ENCODE results near the gene SPATA20. TPM values are rescaled to one million over a fixed set of nuclear protein-coding genes. Genes with fewer than 3 reads are reported as not detected.

Gene SPATA20
- total RNA-seq, 1 donor from 2014 or later, result 31.0 TPM

GRCh38 chr17:50547736-50548083 is 736 bp downstream of the SPATA20 start:
- peaks cover 5% of the 10 kb centered on the region for H3K4me1 Mint-ChIP-seq (ENCODE audit: low read depth)
- H3K4me3 Mint-ChIP-seq (ENCODE audit: low read depth), result peak overlapping the region; percentile 78
- H3K36me3 Mint-ChIP-seq (ENCODE audit: low read depth), result no peaks in the 10 kb centered on the region
- intact Hi-C loops (cut with micrococcal nuclease), result loop anchor here (1.0 to 10.0 kb wide), 6 partner anchors 69 to 407 kb away; partner anchors contain the start of genes ANKRD40 and RSAD1
- peak overlapping the region; percentile 44 for H3K27ac Mint-ChIP-seq
- DNase-seq (ENCODE audit: low spot score), result no peak
- H3K9me3 Mint-ChIP-seq, result no peaks in the 10 kb centered on the region
- H3K27me3 Mint-ChIP-seq (ENCODE audit: low read depth), result peaks cover 18% of the 10 kb centered on the region

- Mint-ChIP-seq H3K36me3 (ENCODE audit: low read depth) (no peaks in the 10 kb centered on the region), H3K4me3 (ENCODE audit: low read depth) (no peak overlapping the region), H3K9me3 (no peaks in the 10 kb centered on the region), H3K27ac (no peak overlapping the region), H3K4me1 (ENCODE audit: low read depth) (peaks cover 5% of the 10 kb centered on the region), H3K27me3 (ENCODE audit: low read depth) (peaks cover 18% of the 10 kb centered on the region)
- intact Hi-C loops (cut with micrococcal nuclease), result loop anchor here (5.0 to 10.0 kb wide), 2 partner anchors 158 to 406 kb away; partner anchors contain the start of gene ANKRD40
- DNase-seq (ENCODE audit: low spot score), result no peak
These were observed 1.9 kb downstream of the SPATA20 start for GRCh38 chr17:50548831-50549230.

- Mint-ChIP-seq H3K4me3 (ENCODE audit: low read depth) (peak overlapping the region; percentile 6), H3K36me3 (ENCODE audit: low read depth) (no peaks in the 10 kb centered on the region), H3K27ac (no peak overlapping the region), H3K27me3 (ENCODE audit: low read depth) (peaks cover 12% of the 10 kb centered on the region), H3K9me3 (no peaks in the 10 kb centered on the region), H3K4me1 (ENCODE audit: low read depth) (peaks cover 5% of the 10 kb centered on the region)
- no peak for DNase-seq (ENCODE audit: low spot score)
- intact Hi-C loops (cut with micrococcal nuclease), result loop anchor here (5.0 to 10.0 kb wide), 2 partner anchors 158 to 405 kb away; partner anchors contain the start of gene ANKRD40
These were observed 2.4 kb downstream of the SPATA20 start for GRCh38 chr17:50549256-50549941.

GRCh38 chr17:50549969-50550368 is 3.0 kb downstream of the SPATA20 start:
- H3K27ac Mint-ChIP-seq, result no peak overlapping the region
- no peak for DNase-seq (ENCODE audit: low spot score)
- no peaks in the 10 kb centered on the region for H3K9me3 Mint-ChIP-seq
- H3K27me3 Mint-ChIP-seq (ENCODE audit: low read depth), result peaks cover 10% of the 10 kb centered on the region
- H3K4me3 Mint-ChIP-seq (ENCODE audit: low read depth), result no peak overlapping the region
- no peaks in the 10 kb centered on the region for H3K36me3 Mint-ChIP-seq (ENCODE audit: low read depth)
- intact Hi-C loops (cut with micrococcal nuclease), result loop anchor here (5.0 to 10.0 kb wide), 2 partner anchors 157 to 405 kb away; partner anchors contain the start of gene ANKRD40
- H3K4me1 Mint-ChIP-seq (ENCODE audit: low read depth), result peaks cover 2% of the 10 kb centered on the region

GRCh38 chr17:50550661-50551432 is 3.9 kb downstream of the SPATA20 start:
- H3K36me3 Mint-ChIP-seq (ENCODE audit: low read depth), result no peaks in the 10 kb centered on the region
- H3K27ac Mint-ChIP-seq, result no peak overlapping the region
- H3K27me3 Mint-ChIP-seq (ENCODE audit: low read depth), result peaks cover 4% of the 10 kb centered on the region
- H3K4me1 Mint-ChIP-seq (ENCODE audit: low read depth), result peaks cover 2% of the 10 kb centered on the region
- no peaks in the 10 kb centered on the region for H3K9me3 Mint-ChIP-seq
- no peak overlapping the region for H3K4me3 Mint-ChIP-seq (ENCODE audit: low read depth)
- no peak for DNase-seq (ENCODE audit: low spot score)
- intact Hi-C loops (cut with micrococcal nuclease), result no loop called here

- Mint-ChIP-seq H3K9me3 (no peaks in the 10 kb centered on the region), H3K27me3 (ENCODE audit: low read depth) (peaks cover under 1% of the 10 kb centered on the region), H3K27ac (no peak overlapping the region), H3K4me3 (ENCODE audit: low read depth) (no peak overlapping the region), H3K4me1 (ENCODE audit: low read depth) (peaks cover 2% of the 10 kb centered on the region), H3K36me3 (ENCODE audit: low read depth) (no peaks in the 10 kb centered on the region)
- intact Hi-C loops (cut with micrococcal nuclease), result no loop called here
- no peak for DNase-seq (ENCODE audit: low spot score)
These were observed 4.5 kb downstream of the SPATA20 start for GRCh38 chr17:50551433-50551815.

- no peak for DNase-seq (ENCODE audit: low spot score)
- H3K36me3 Mint-ChIP-seq (ENCODE audit: low read depth), result no peaks in the 10 kb centered on the region
- H3K4me1 Mint-ChIP-seq (ENCODE audit: low read depth), result peaks cover 2% of the 10 kb centered on the region
- H3K9me3 Mint-ChIP-seq, result no peaks in the 10 kb centered on the region
- no peak overlapping the region for H3K27ac Mint-ChIP-seq
- intact Hi-C loops (cut with micrococcal nuclease), result no loop called here
- H3K27me3 Mint-ChIP-seq (ENCODE audit: low read depth), result no peaks in the 10 kb centered on the region
- H3K4me3 Mint-ChIP-seq (ENCODE audit: low read depth), result no peak overlapping the region
These were observed 4.9 kb downstream of the SPATA20 start for GRCh38 chr17:50551884-50552283.

GRCh38 chr17:50554201-50554600 is 7.2 kb downstream of the SPATA20 start:
- H3K27me3 Mint-ChIP-seq (ENCODE audit: low read depth), result peaks cover 15% of the 10 kb centered on the region
- intact Hi-C loops (cut with micrococcal nuclease), result no loop called here
- peaks cover 3% of the 10 kb centered on the region for H3K4me1 Mint-ChIP-seq (ENCODE audit: low read depth)
- DNase-seq (ENCODE audit: low spot score), result no peak
- no peaks in the 10 kb centered on the region for H3K9me3 Mint-ChIP-seq
- no peaks in the 10 kb centered on the region for H3K36me3 Mint-ChIP-seq (ENCODE audit: low read depth)
- no peak overlapping the region for H3K27ac Mint-ChIP-seq
- H3K4me3 Mint-ChIP-seq (ENCODE audit: low read depth), result no peak overlapping the region

- peaks cover 7% of the 10 kb centered on the region for H3K4me1 Mint-ChIP-seq (ENCODE audit: low read depth)
- H3K4me3 Mint-ChIP-seq (ENCODE audit: low read depth), result no peak overlapping the region
- intact Hi-C loops (cut with micrococcal nuclease), result no loop called here
- H3K9me3 Mint-ChIP-seq, result no peaks in the 10 kb centered on the region
- no peaks in the 10 kb centered on the region for H3K36me3 Mint-ChIP-seq (ENCODE audit: low read depth)
- no peak for DNase-seq (ENCODE audit: low spot score)
- no peak overlapping the region for H3K27ac Mint-ChIP-seq
- peaks cover 22% of the 10 kb centered on the region for H3K27me3 Mint-ChIP-seq (ENCODE audit: low read depth)
These were observed 9.8 kb downstream of the SPATA20 start for GRCh38 chr17:50556803-50557202.

GRCh38 chr17:50557630-50558029 is 10.7 kb downstream of the SPATA20 start:
- no peak overlapping the region for H3K4me3 Mint-ChIP-seq (ENCODE audit: low read depth)
- peaks cover 27% of the 10 kb centered on the region for H3K27me3 Mint-ChIP-seq (ENCODE audit: low read depth)
- H3K36me3 Mint-ChIP-seq (ENCODE audit: low read depth), result no peaks in the 10 kb centered on the region
- H3K9me3 Mint-ChIP-seq, result no peaks in the 10 kb centered on the region
- intact Hi-C loops (cut with micrococcal nuclease), result no loop called here
- DNase-seq (ENCODE audit: low spot score), result no peak
- peaks cover 11% of the 10 kb centered on the region for H3K4me1 Mint-ChIP-seq (ENCODE audit: low read depth)
- no peak overlapping the region for H3K27ac Mint-ChIP-seq

GRCh38 chr17:50558091-50558490 is 11.1 kb downstream of the SPATA20 start:
- H3K9me3 Mint-ChIP-seq, result no peaks in the 10 kb centered on the region
- no peak for DNase-seq (ENCODE audit: low spot score)
- H3K4me1 Mint-ChIP-seq (ENCODE audit: low read depth), result peaks cover 11% of the 10 kb centered on the region
- H3K27ac Mint-ChIP-seq, result no peak overlapping the region
- no peaks in the 10 kb centered on the region for H3K36me3 Mint-ChIP-seq (ENCODE audit: low read depth)
- peaks cover 30% of the 10 kb centered on the region for H3K27me3 Mint-ChIP-seq (ENCODE audit: low read depth)
- no peak overlapping the region for H3K4me3 Mint-ChIP-seq (ENCODE audit: low read depth)
- intact Hi-C loops (cut with micrococcal nuclease), result no loop called here

GRCh38 chr17:50558581-50558940 is 11.6 kb downstream of the SPATA20 start:
- Mint-ChIP-seq H3K27me3 (ENCODE audit: low read depth) (peaks cover 35% of the 10 kb centered on the region), H3K36me3 (ENCODE audit: low read depth) (no peaks in the 10 kb centered on the region), H3K27ac (no peak overlapping the region), H3K4me3 (ENCODE audit: low read depth) (peak overlapping the region; percentile 5), H3K4me1 (ENCODE audit: low read depth) (peaks cover 11% of the 10 kb centered on the region), H3K9me3 (no peaks in the 10 kb centered on the region)
- intact Hi-C loops (cut with micrococcal nuclease), result no loop called here
- DNase-seq (ENCODE audit: low spot score), result no peak

GRCh38 chr17:50558941-50559614 is 12.1 kb downstream of the SPATA20 start:
- H3K4me3 Mint-ChIP-seq (ENCODE audit: low read depth), result peak overlapping the region; percentile 33
- H3K36me3 Mint-ChIP-seq (ENCODE audit: low read depth), result no peaks in the 10 kb centered on the region
- H3K27ac Mint-ChIP-seq, result no peak overlapping the region
- H3K27me3 Mint-ChIP-seq (ENCODE audit: low read depth), result peaks cover 39% of the 10 kb centered on the region
- intact Hi-C loops (cut with micrococcal nuclease), result no loop called here
- peaks cover 11% of the 10 kb centered on the region for H3K4me1 Mint-ChIP-seq (ENCODE audit: low read depth)
- H3K9me3 Mint-ChIP-seq, result no peaks in the 10 kb centered on the region
- DNase-seq (ENCODE audit: low spot score), result no peak
